ENCODE results near the gene FRS3.

The FRS3 gene

GRCh38 chr6:41739041-41739440 lies 40.7 kb downstream of the FRS3 start:
- H2BK120ac ChIP-seq (ENCODE audit: low read depth, low read length): no peak overlapping the region
- no peaks in the 10 kb centered on the region for H3K79me1 ChIP-seq (ENCODE audit: low read length)
- no peaks in the 10 kb centered on the region for H3K4me1 ChIP-seq (ENCODE audit: control insufficient read depth, low read depth, low read length)
- no peak overlapping the region for H3K4ac ChIP-seq (ENCODE audit: low read depth, low read length)
- H3K36me3 ChIP-seq (ENCODE audit: control insufficient read depth, insufficient read depth, low read length): no peaks in the 10 kb centered on the region
- H3K9ac ChIP-seq (ENCODE audit: low read length): no peak overlapping the region
- no peak overlapping the region for H4K5ac ChIP-seq (ENCODE audit: low read length)
- no peaks in the 10 kb centered on the region for H3K27me3 ChIP-seq (ENCODE audit: insufficient read depth, low read length, poor library complexity)
- no peak overlapping the region for H2BK5ac ChIP-seq (ENCODE audit: low read length)
- no peak overlapping the region for H3K4me2 ChIP-seq (ENCODE audit: low read length)
- H2AK5ac ChIP-seq (ENCODE audit: low read length): no peak overlapping the region
- H4K8ac ChIP-seq (ENCODE audit: low read depth, low read length): no peak overlapping the region
- H3K23ac ChIP-seq (ENCODE audit: low read length): no peak overlapping the region
- WGBS (ENCODE audit: extremely low coverage, insufficient coverage, low lambda C conversion rate): no CpG with 5 or more reads among the region's 4 CpGs
- no peaks in the 10 kb centered on the region for H3K79me2 ChIP-seq (ENCODE audit: control insufficient read depth, insufficient read depth, low read length)
- H3K27ac ChIP-seq (ENCODE audit: low read depth, low read length): no peak overlapping the region
- H3K4me3 ChIP-seq (ENCODE audit: low read length): no peak overlapping the region
- H2BK15ac ChIP-seq (replicated peaks; ENCODE audit: low read depth): no peak overlapping the region
- no peak overlapping the region for H3K56ac ChIP-seq (ENCODE audit: low read length)
- no peak overlapping the region for H3K18ac ChIP-seq (ENCODE audit: low read length)
- peak; percentile 69 for DNase-seq

GRCh38 chr6:41737591-41738130 lies 42.0 kb downstream of the FRS3 start:
- no peaks in the 10 kb centered on the region for H3K79me1 ChIP-seq (ENCODE audit: low read length)
- DNase-seq: no peak

DNA sequence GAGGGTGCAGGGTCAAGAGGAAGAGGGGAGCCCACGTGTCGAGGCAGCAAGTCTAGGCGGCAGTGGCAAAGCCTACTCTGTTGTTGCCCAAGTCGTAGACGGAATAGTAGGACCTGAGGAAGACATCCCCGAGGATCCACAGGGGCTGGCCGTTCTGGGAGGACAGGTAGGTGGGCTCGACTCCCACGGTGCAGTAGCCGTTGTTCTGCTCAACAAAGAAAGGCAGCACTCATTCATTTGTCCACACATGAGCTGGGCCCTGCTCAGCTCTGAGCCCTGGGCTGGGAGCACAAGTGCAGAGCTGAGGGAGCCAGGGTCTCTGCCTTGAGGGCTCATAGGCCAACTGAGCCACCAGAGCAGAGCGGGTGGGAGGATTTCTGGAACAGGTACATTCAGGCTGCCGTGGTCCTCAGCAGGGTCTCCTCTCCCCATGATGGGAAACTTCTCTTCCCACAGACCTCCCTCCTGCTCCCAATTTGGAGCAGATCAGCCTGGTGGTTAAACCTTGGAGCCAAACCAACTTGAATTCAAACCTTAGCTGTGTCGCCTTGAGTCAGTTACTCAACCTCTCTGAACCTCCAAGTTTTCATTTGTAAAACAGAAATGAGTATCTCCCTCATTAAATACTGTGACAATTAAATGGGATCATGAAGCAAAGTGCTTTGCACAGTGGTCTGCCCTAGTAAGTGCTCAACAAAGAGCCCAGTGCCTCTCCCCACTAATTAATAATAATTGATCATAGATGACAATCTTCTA lies 42.7 kb downstream of the FRS3 start:
- no CpG with 5 or more reads among the region's 13 CpGs for WGBS (ENCODE audit: extremely low coverage, insufficient coverage, low lambda C conversion rate)

More at GRCh38 chr6:41737591-41738130, 42.0 kb downstream of the FRS3 start:
- no peak overlapping the region for H2AK5ac ChIP-seq (ENCODE audit: low read length)
- H3K18ac ChIP-seq (ENCODE audit: low read length): no peak overlapping the region
- no peak overlapping the region for H3K9ac ChIP-seq (ENCODE audit: low read length)
- no peak overlapping the region for H4K5ac ChIP-seq (ENCODE audit: low read length)
- no peak overlapping the region for H3K4me2 ChIP-seq (ENCODE audit: low read length)
- H2BK120ac ChIP-seq (ENCODE audit: low read depth, low read length): no peak overlapping the region
- H2BK15ac ChIP-seq (replicated peaks; ENCODE audit: low read depth): no peak overlapping the region
- no peak overlapping the region for H4K8ac ChIP-seq (ENCODE audit: low read depth, low read length)
- no peak overlapping the region for H3K56ac ChIP-seq (ENCODE audit: low read length)
- peaks cover 3% of the 10 kb centered on the region for H3K4me1 ChIP-seq (ENCODE audit: control insufficient read depth, low read depth, low read length)
- H2BK5ac ChIP-seq (ENCODE audit: low read length): no peak overlapping the region
- H3K27me3 ChIP-seq (ENCODE audit: insufficient read depth, low read length, poor library complexity): no peaks in the 10 kb centered on the region
- H3K36me3 ChIP-seq (ENCODE audit: control insufficient read depth, insufficient read depth, low read length): no peaks in the 10 kb centered on the region
- no peaks in the 10 kb centered on the region for H3K79me2 ChIP-seq (ENCODE audit: control insufficient read depth, insufficient read depth, low read length)
- no CpG with 5 or more reads among the region's 6 CpGs for WGBS (ENCODE audit: extremely low coverage, insufficient coverage, low lambda C conversion rate)
- H3K4ac ChIP-seq (ENCODE audit: low read depth, low read length): no peak overlapping the region
- H3K23ac ChIP-seq (ENCODE audit: low read length): no peak overlapping the region
- no peak overlapping the region for H3K4me3 ChIP-seq (ENCODE audit: low read length)
- no peak overlapping the region for H3K27ac ChIP-seq (ENCODE audit: low read depth, low read length)

GRCh38 chr6:41736186-41736733 lies 43.4 kb downstream of the FRS3 start:
- WGBS (ENCODE audit: extremely low coverage, insufficient coverage, low lambda C conversion rate): no CpG with 5 or more reads among the region's 6 CpGs
- no peak overlapping the region for H3K4ac ChIP-seq (ENCODE audit: low read depth, low read length)
- no peak overlapping the region for H2AK5ac ChIP-seq (ENCODE audit: low read length)
- H2BK15ac ChIP-seq (replicated peaks; ENCODE audit: low read depth): no peak overlapping the region
- H2BK120ac ChIP-seq (ENCODE audit: low read depth, low read length): no peak overlapping the region
- H3K4me2 ChIP-seq (ENCODE audit: low read length): no peak overlapping the region
- no peaks in the 10 kb centered on the region for H3K36me3 ChIP-seq (ENCODE audit: control insufficient read depth, insufficient read depth, low read length)
- H4K5ac ChIP-seq (ENCODE audit: low read length): no peak overlapping the region
- H3K79me1 ChIP-seq (ENCODE audit: low read length): no peaks in the 10 kb centered on the region
- H2BK5ac ChIP-seq (ENCODE audit: low read length): no peak overlapping the region
- H3K4me3 ChIP-seq (ENCODE audit: low read length): no peak overlapping the region
- no peak overlapping the region for H3K18ac ChIP-seq (ENCODE audit: low read length)
- DNase-seq: peak; percentile 21
- peak overlapping the region; percentile 5 for H3K56ac ChIP-seq (ENCODE audit: low read length)
- no peak overlapping the region for H3K27ac ChIP-seq (ENCODE audit: low read depth, low read length)
- no peak overlapping the region for H4K8ac ChIP-seq (ENCODE audit: low read depth, low read length)
- H3K79me2 ChIP-seq (ENCODE audit: control insufficient read depth, insufficient read depth, low read length): no peaks in the 10 kb centered on the region
- no peaks in the 10 kb centered on the region for H3K27me3 ChIP-seq (ENCODE audit: insufficient read depth, low read length, poor library complexity)
- no peak overlapping the region for H3K9ac ChIP-seq (ENCODE audit: low read length)
- peaks cover 6% of the 10 kb centered on the region for H3K4me1 ChIP-seq (ENCODE audit: control insufficient read depth, low read depth, low read length)
- H3K23ac ChIP-seq (ENCODE audit: low read length): no peak overlapping the region

More for the DNA sequence above, 42.7 kb downstream of the FRS3 start:
- Histone ChIP-seq H3K18ac (ENCODE audit: low read length) (no peak overlapping the region), H3K27ac (ENCODE audit: low read depth, low read length) (no peak overlapping the region), H3K4me3 (ENCODE audit: low read length) (no peak overlapping the region), H3K4me2 (ENCODE audit: low read length) (no peak overlapping the region), H2BK5ac (ENCODE audit: low read length) (no peak overlapping the region), H2AK5ac (ENCODE audit: low read length) (no peak overlapping the region), H3K23ac (ENCODE audit: low read length) (no peak overlapping the region), H3K79me2 (ENCODE audit: control insufficient read depth, insufficient read depth, low read length) (no peaks in the 10 kb centered on the region), H2BK120ac (ENCODE audit: low read depth, low read length) (no peak overlapping the region), H4K5ac (ENCODE audit: low read length) (no peak overlapping the region), H4K8ac (ENCODE audit: low read depth, low read length) (no peak overlapping the region), H3K36me3 (ENCODE audit: control insufficient read depth, insufficient read depth, low read length) (no peaks in the 10 kb centered on the region), H3K79me1 (ENCODE audit: low read length) (no peaks in the 10 kb centered on the region), H3K27me3 (ENCODE audit: insufficient read depth, low read length, poor library complexity) (no peaks in the 10 kb centered on the region), H3K56ac (ENCODE audit: low read length) (no peak overlapping the region), H3K4ac (ENCODE audit: low read depth, low read length) (no peak overlapping the region), H3K4me1 (ENCODE audit: control insufficient read depth, low read depth, low read length) (peaks cover 6% of the 10 kb centered on the region), H3K9ac (ENCODE audit: low read length) (no peak overlapping the region), H2BK15ac (replicated peaks; ENCODE audit: low read depth) (no peak overlapping the region)
- no peak for DNase-seq

DNA sequence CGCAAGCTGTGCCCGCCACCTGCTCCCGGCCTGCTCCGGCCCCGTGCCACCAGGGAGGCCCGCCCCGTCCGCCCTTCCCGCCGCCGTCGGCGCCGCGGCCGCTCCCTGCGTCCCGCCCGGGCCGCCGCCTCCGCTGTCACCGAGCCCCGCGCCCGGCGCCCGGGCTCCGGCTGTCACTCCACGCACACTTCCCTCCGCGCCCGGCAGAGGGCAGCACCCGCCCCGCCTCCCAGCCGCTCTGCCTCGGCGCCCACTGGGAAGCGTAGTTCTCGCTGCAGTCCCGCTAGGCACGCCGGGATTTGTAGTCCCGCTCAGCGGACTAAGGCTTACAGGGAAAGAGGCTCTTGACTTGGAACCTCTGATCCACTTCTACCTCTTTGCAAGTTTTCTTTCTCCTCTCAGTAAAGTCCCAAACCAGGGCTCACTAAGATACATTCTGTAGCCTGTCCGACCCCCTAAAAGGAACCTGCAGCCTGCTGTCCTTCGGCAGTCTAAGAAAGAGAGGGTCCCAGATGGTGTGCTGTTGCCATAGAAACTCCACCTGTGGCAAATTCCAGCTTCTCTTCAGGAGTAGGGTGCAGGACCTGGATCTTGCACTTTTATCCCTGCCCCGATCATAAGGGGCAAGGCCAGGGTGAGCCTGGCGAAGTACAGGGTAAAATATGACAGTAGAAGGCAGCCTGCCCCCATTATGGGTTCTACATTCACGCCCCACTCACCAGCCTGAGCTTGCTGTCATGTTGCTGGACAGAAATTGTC lies 44.1 kb downstream of the FRS3 start, which contains the start of gene TFEB:
Gene TFEB (minus strand): TSS at position 182 of the 759 bp plus-strand sequence. CDS start 44,395 bp downstream, outside the sequence.
- Histone ChIP-seq H3K79me1 (ENCODE audit: low read length) (no peaks in the 10 kb centered on the region), H3K9ac (ENCODE audit: low read length) (peak within 1 kb of the TSS; percentile 44), H3K4me3 (ENCODE audit: low read length) (peak within 1 kb of the TSS; percentile 35), H3K18ac (ENCODE audit: low read length) (peak within 1 kb of the TSS; percentile 44), H3K4me1 (ENCODE audit: control insufficient read depth, low read depth, low read length) (peaks cover 6% of the 10 kb centered on the region), H3K23ac (ENCODE audit: low read length) (no peak within 1 kb of the TSS), H4K8ac (ENCODE audit: low read depth, low read length) (no peak within 1 kb of the TSS), H3K79me2 (ENCODE audit: control insufficient read depth, insufficient read depth, low read length) (no peaks in the 10 kb centered on the region), H2BK15ac (replicated peaks; ENCODE audit: low read depth) (no peak within 1 kb of the TSS), H2BK120ac (ENCODE audit: low read depth, low read length) (no peak within 1 kb of the TSS), H3K4ac (ENCODE audit: low read depth, low read length) (no peak within 1 kb of the TSS), H3K4me2 (ENCODE audit: low read length) (peak within 1 kb of the TSS; percentile 71), H4K5ac (ENCODE audit: low read length) (no peak within 1 kb of the TSS), H3K36me3 (ENCODE audit: control insufficient read depth, insufficient read depth, low read length) (no peaks in the 10 kb centered on the region), H3K27ac (ENCODE audit: low read depth, low read length) (no peak within 1 kb of the TSS), H3K27me3 (ENCODE audit: insufficient read depth, low read length, poor library complexity) (no peaks in the 10 kb centered on the region), H2BK5ac (ENCODE audit: low read length) (no peak within 1 kb of the TSS), H3K56ac (ENCODE audit: low read length) (peak within 1 kb of the TSS; percentile 78), H2AK5ac (ENCODE audit: low read length) (no peak within 1 kb of the TSS)
- WGBS (ENCODE audit: extremely low coverage, insufficient coverage, low lambda C conversion rate): no CpG with 5 or more reads among the region's 50 CpGs
- DNase-seq: peak; percentile 93
